HEK293T (cell line): ENCODE results near the gene ANKRD66.
"Not testable (repeated sequence)": the region's sequence is repeated elsewhere in the genome, so short reads cannot be mapped to it uniquely, and the experiment has no call there.

Experiments used
- CTCF ChIA-PET: fragments of 350-600 bp; formaldehyde crosslinking; extraction: SDS; loops from one replicate; lab custom pipeline; 2021; ENCODE audit warnings: antibody characterized with exemption, inconsistent platforms; lab: Yijun Ruan, JAX
- POLR2A ChIA-PET: fragments of 350-600 bp; formaldehyde crosslinking; extraction: SDS; loops from one replicate; lab custom pipeline; 2020; ENCODE audit warnings: antibody characterized with exemption, inconsistent platforms; lab: Yijun Ruan, JAX
- DNase-seq: peaks from one replicate; pipeline ENCODE4 v3.0.0; 2012; ENCODE audit warnings: mixed read lengths; ENCODE audit errors: extremely low spot score
- ARNT ChIP-seq: fragments of 450-650 bp; IDR thresholded peaks from 2 replicates; pipeline ENCODE4 v1.6.1; 2017; ENCODE audit warnings: mild to moderate bottlenecking
- BHLHE40 ChIP-seq: fragments of 450-650 bp; IDR thresholded peaks from 2 replicates; pipeline ENCODE4 v1.6.1; 2016; ENCODE audit warnings: mild to moderate bottlenecking, moderate library complexity, borderline replicate concordance
- CTBP1 ChIP-seq: fragments of 450-650 bp; IDR thresholded peaks from 2 replicates; pipeline ENCODE4 v1.6.1; 2016; ENCODE audit warnings: borderline replicate concordance
- ELF4 ChIP-seq: fragments of 450-650 bp; IDR thresholded peaks from 2 replicates; pipeline ENCODE4 v1.6.1; 2017; ENCODE audit warnings: antibody characterized with exemption
- FOXA1 ChIP-seq: fragments of 450-650 bp; IDR thresholded peaks from 2 replicates; pipeline ENCODE4 v1.6.1; 2016; ENCODE audit warnings: mild to moderate bottlenecking
- FOXK2 ChIP-seq: fragments of 450-650 bp; IDR thresholded peaks from 2 replicates; pipeline ENCODE4 v1.6.1; 2016; ENCODE audit warnings: mild to moderate bottlenecking
- FOXM1 ChIP-seq: fragments of 450-650 bp; IDR thresholded peaks from 2 replicates; pipeline ENCODE4 v1.6.1; 2017; ENCODE audit warnings: mild to moderate bottlenecking, borderline replicate concordance
- HDGF ChIP-seq: fragments of 450-650 bp; IDR thresholded peaks from 2 replicates; pipeline ENCODE4 v1.6.1; 2017; ENCODE audit warnings: antibody characterized with exemption, borderline replicate concordance
- L3MBTL2 ChIP-seq: fragments of 450-650 bp; conservative IDR thresholded peaks from 2 replicates; pipeline ENCODE4 v1.6.1; 2016; ENCODE audit warnings: mild to moderate bottlenecking
- LEF1 ChIP-seq: fragments of 450-650 bp; IDR thresholded peaks from 2 replicates; pipeline ENCODE4 v1.6.1; 2017; ENCODE audit warnings: mild to moderate bottlenecking, borderline replicate concordance
- NFRKB ChIP-seq: fragments of 450-650 bp; IDR thresholded peaks from 2 replicates; pipeline ENCODE4 v1.6.1; 2016; ENCODE audit warnings: mild to moderate bottlenecking, moderate library complexity
- SP1 ChIP-seq: fragments of 450-650 bp; IDR thresholded peaks from 2 replicates; pipeline ENCODE4 v1.6.1; 2017
- SUZ12 ChIP-seq: fragments of 450-650 bp; IDR thresholded peaks from 2 replicates; pipeline ENCODE4 v1.6.1; 2016; ENCODE audit warnings: mild to moderate bottlenecking
- TARDBP ChIP-seq: fragments of 450-650 bp; IDR thresholded peaks from 2 replicates; pipeline ENCODE4 v1.6.1; 2016
- ZNF384 ChIP-seq: fragments of 450-650 bp; IDR thresholded peaks from 2 replicates; pipeline ENCODE4 v1.6.1; 2016
- TF ChIP-seq, protein P1 (sequence below): fragments of 450-650 bp; IDR thresholded peaks from 2 replicates; pipeline ENCODE4 v1.6.1; 2016

Gene ANKRD66

DNA sequence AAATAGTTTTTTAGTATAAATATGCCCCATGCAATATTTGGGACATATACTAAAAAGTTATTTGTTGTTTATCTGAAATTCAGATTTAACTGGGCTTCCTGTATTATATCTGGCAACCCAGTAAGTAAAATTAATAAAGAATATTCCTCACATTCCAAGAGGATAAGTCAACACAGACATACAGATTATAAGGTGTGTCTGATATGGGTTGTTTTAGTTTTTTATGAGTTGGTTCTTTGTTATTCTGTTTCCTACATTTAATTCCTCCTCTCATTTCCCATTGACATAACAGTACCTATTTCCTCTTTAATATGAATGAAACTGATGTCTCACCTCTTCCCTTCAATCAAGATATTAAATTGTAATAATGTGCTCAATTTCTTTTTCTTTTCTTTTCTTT is 9.8 kb upstream of the ANKRD66 start:
- TF ChIP-seq HDGF (no peak), SUZ12 (no peak), CTBP1 (no peak), NFRKB (no peak), BHLHE40 (no peak)
- ChIA-PET CTCF (no interaction called here), POLR2A (no interaction called here)
- no peak for DNase-seq

DNA sequence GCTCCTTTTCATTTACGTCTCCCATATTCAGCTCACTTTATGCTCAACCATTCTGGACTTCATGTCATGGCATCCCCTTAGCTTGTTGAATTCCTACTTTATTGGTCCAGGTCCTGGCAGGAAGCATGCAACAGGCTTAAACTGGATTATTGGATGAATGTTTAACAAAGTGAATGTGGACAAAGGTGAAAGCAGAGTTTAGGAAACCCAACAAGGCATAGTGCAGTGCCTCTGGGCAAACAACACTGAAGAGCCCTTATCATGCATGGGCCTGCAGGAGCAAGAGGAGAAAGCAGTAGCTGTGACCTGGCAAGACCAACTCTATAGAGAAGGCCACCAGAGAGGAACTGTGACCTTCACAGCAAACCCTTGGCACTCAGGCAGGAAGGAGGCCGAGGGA is 5.3 kb upstream of the ANKRD66 start:
- no peak for TF ChIP-seq FOXK2
- TF ChIP-seq FOXM1, result no peak
- no peak for TF ChIP-seq ARNT
- TF ChIP-seq ELF4, result no peak
- TF ChIP-seq CTBP1, result no peak
- no peak for TF ChIP-seq LEF1
- no peak for TF ChIP-seq SUZ12
- TF ChIP-seq L3MBTL2, result no peak
- TF ChIP-seq HDGF, result no peak
- TF ChIP-seq FOXA1, result no peak
- TF ChIP-seq, protein P1, sequence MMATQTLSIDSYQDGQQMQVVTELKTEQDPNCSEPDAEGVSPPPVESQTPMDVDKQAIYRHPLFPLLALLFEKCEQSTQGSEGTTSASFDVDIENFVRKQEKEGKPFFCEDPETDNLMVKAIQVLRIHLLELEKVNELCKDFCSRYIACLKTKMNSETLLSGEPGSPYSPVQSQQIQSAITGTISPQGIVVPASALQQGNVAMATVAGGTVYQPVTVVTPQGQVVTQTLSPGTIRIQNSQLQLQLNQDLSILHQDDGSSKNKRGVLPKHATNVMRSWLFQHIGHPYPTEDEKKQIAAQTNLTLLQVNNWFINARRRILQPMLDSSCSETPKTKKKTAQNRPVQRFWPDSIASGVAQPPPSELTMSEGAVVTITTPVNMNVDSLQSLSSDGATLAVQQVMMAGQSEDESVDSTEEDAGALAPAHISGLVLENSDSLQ, result no peak
- DNase-seq, result no peak
- CTCF ChIA-PET, result no interaction called here
- POLR2A ChIA-PET, result no interaction called here

DNA sequence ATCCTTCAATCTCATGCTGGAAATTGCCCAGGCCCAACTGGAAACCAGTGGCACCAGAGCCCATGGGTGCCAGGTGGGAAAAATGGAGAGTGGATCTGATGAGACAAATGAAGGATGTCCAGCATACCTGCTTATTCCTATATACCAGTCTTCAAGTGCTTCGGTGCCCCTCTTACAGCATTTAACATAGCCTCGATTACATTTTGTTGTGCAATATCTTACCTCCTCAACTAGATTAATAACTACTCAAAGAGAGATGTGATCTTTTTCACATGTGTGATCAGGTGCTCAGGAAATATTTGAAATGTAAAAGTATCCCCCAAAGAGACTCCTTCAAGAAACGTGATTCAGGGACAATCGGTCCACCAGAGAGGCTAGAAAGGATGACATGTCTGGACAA is 4.8 kb upstream of the ANKRD66 start:
- DNase-seq, result no peak
- no peak for TF ChIP-seq ARNT
- TF ChIP-seq FOXA1, result no peak
- TF ChIP-seq L3MBTL2, result no peak
- TF ChIP-seq TARDBP, result no peak
- TF ChIP-seq CTBP1, result no peak
- no peak for TF ChIP-seq HDGF
- no peak for TF ChIP-seq FOXM1
- TF ChIP-seq, protein P1, result no peak
- TF ChIP-seq FOXK2, result no peak
- no peak for TF ChIP-seq LEF1
- no peak for TF ChIP-seq BHLHE40
- CTCF ChIA-PET, result no interaction called here
- POLR2A ChIA-PET, result no interaction called here

DNA sequence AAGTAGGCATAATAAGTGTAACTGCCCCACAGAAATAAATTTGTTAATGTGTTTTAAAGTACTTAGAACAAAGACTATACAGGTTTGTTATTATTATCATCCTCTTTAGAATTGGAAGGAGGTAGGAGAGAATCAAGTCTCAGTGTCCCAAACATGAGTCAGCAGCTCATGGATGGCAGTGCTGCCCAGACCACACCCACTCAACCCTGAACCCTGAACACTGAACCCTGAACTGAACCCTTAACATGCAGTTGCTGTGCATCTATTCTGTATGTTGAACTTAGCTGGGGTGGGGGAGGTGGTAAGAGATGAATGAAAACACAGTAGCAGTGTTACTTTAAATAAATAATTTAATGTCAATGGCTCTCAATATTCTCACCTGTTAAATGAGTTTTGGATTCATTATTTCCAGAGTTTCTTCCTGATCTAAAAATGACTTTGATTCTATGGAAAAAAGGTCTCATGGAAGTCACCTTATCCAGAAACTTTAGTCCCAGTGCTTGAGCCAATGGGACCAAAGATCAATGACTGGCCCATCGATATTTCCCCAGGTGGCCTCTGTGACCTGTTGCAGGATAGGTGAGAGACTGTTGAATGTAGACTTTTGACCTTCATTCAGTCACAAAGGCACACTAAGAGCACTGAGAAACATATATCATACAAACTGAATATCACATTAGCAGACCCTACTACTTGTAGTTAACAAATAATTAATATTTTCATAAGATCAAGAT is 3.1 kb upstream of the ANKRD66 start:
- DNase-seq, result no peak
- no peak for TF ChIP-seq L3MBTL2
- ChIA-PET POLR2A (no interaction called here), CTCF (interaction anchor here (0.6 to 0.7 kb wide), 2 partner anchors 240 to 633 kb away, joined by 3 read pairs; no protein-coding TSS in a partner anchor)

DNA sequence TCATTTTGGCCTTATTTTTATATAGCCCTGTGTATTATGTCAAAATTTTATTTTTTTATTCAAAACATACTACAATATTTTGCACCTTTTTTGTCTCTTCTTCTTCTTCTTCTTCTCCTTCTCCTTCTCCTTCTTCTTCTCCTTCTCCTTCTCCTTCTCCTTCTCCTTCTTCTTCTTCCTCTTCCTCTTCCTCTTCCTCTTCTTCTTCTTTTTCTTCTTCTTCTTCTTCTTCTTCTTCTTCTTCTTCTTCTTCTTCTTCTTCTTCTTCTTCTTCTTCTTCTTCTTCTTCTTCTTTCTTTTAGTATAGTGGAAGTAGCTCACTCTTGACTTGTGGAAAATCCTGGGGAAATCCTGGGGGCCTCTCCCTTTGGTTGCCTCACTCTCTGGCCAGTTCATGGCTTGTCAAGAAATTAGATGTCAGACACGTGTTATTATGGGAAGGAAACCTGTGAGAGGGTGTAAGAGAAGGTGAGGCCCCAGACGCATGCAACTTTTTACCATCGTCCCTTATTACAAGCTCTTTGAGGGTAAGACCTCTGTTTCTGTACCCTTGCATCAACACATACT is 2.5 kb upstream of the ANKRD66 start:
- POLR2A ChIA-PET, DNase-seq, CTCF ChIA-PET: not testable (repeated sequence)

DNA sequence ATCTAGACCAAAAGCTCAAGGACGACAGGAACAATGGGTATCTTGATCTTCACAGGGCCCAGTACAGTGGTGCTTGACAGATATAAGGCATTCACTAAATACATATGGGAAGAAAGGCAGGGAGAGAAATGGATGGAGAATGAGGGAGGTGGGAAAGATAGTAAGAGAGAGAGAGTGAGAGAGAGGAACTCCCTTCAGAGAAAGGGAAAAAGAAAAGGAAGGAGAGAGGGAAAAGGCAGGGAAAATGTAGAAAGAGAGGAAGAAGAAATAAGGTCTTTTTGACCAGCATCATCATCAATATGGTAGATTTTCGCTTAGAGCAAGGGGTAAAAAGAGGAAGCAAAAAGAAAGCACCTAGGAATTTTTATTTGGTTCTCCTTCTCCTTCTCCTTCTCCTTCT is 760 bp upstream of the ANKRD66 start:
- no peak for DNase-seq
- ChIA-PET CTCF (no interaction called here), POLR2A (no interaction called here)
- TF ChIP-seq, protein P1, result no peak
- no peak for TF ChIP-seq CTBP1
- no peak for TF ChIP-seq FOXA1
- TF ChIP-seq TARDBP, result no peak
- no peak for TF ChIP-seq BHLHE40
- TF ChIP-seq SP1, result no peak
- no peak for TF ChIP-seq SUZ12
- no peak for TF ChIP-seq L3MBTL2
- no peak for TF ChIP-seq ARNT
- no peak for TF ChIP-seq FOXM1
- TF ChIP-seq LEF1, result no peak
- TF ChIP-seq ELF4, result no peak
- TF ChIP-seq ZNF384, result no peak
- no peak for TF ChIP-seq HDGF
- TF ChIP-seq FOXK2, result no peak
- no peak for TF ChIP-seq NFRKB

DNA sequence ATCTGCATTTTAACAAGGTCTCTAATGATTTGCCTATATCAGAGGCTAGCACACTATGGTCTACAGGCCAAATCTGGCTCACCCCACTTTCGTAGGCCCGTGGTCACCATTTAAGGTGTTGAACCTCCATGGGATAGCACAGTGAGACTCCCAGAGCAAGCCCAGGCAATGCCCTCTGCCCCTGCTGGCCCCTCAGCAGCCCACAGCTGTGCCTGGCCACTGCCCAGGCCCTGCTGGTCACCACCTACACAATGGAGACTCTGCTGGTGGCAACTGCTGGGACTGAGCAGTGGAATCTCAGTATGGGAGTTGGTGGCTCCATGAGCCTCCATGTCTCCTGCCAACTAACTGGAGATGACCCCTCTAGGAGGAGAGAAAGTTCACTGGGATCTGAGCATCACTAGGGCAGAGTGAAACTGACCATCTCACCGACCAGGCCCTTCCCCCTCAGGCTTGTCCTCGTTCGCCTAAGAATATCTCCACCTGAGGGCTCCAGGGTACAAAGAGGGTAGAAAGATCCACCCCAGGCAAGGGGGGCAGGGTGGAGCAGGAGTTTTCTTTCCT is 2.3 kb downstream of the ANKRD66 start:
- no peak for DNase-seq
- CTCF ChIA-PET, result no interaction called here
- TF ChIP-seq FOXK2 (no peak), ZNF384 (no peak), HDGF (no peak), SUZ12 (no peak)
- POLR2A ChIA-PET, result no interaction called here
